Lower lobe of right lung (tissue), 2 donors: ENCODE results near the gene DYNC1H1. TPM values are rescaled to one million over a fixed set of nuclear protein-coding genes. Genes with fewer than 3 reads are reported as not detected.

Experiments used
- ATAC-seq, 2 donors: fragments of 200-7000 bp; cut with Tn5 transposase; one replicate each; pipeline ENCODE4 v1.9.1; 2020 to 2022; ENCODE audit warnings: mild to moderate bottlenecking in 2 of 2, moderate library complexity in 2 of 2
- DNase-seq: peaks from one replicate; pipeline ENCODE4 v3.0.0-alpha.2; 2020
- H3K27ac ChIP-seq: fragments of 200-600 bp; one replicate; pipeline ENCODE4 v1.8.0; 2022
- H3K27me3 ChIP-seq: fragments of 200-600 bp; one replicate; pipeline ENCODE4 v1.8.0; 2022; ENCODE audit warnings: low read depth
- H3K36me3 ChIP-seq: fragments of 200-600 bp; one replicate; pipeline ENCODE4 v1.8.0; 2022; ENCODE audit warnings: mild to moderate bottlenecking
- H3K4me1 ChIP-seq: fragments of 200-600 bp; one replicate; pipeline ENCODE4 v1.8.0; 2022
- H3K4me3 ChIP-seq: fragments of 200-600 bp; one replicate; pipeline ENCODE4 v1.8.0; 2022; ENCODE audit warnings: mild to moderate bottlenecking
- H3K9me3 ChIP-seq: fragments of 200-600 bp; one replicate; pipeline ENCODE4 v1.8.0; 2022
- intact Hi-C: fragments of 100-400 bp; cut with DNase I; formaldehyde crosslinking; loops from one replicate; pipeline ENCODE4 v1.11.0; 2022
- total RNA-seq: library from RNA; stranded (reverse); fragmentation: NEBNext Ultra II Directional; extraction: Animal tissue kit (Norgen Biotek cat#: 25700); gene quantifications from one replicate; pipeline ENCODE4 v1.2.1, GENCODE V29; 2021
- TF ChIP-seq, protein P1 (sequence below): fragments of 200-600 bp; IDR thresholded peaks from one replicate; pipeline ENCODE4 v1.8.0; 2022; ENCODE audit warnings: antibody characterized with exemption, mild to moderate bottlenecking
- donor health status: DM: no; HTN: yes; CAD: no; lungs with severe emphysema.

Gene DYNC1H1
- total RNA-seq, 1 donor from 2014 or later: 437 TPM

GRCh38 chr14:102047808-102048540 lies 83.6 kb downstream of the DYNC1H1 start:
- Histone ChIP-seq H3K27ac (no peak overlapping the region), H3K4me3 (no peak overlapping the region), H3K4me1 (no peaks in the 10 kb centered on the region), H3K36me3 (peaks cover 100% of the 10 kb centered on the region), H3K27me3 (no peaks in the 10 kb centered on the region), H3K9me3 (no peaks in the 10 kb centered on the region)
- ATAC-seq (no peak), DNase-seq (no peak)
- intact Hi-C loops: no loop called here
- TF ChIP-seq, protein P1, sequence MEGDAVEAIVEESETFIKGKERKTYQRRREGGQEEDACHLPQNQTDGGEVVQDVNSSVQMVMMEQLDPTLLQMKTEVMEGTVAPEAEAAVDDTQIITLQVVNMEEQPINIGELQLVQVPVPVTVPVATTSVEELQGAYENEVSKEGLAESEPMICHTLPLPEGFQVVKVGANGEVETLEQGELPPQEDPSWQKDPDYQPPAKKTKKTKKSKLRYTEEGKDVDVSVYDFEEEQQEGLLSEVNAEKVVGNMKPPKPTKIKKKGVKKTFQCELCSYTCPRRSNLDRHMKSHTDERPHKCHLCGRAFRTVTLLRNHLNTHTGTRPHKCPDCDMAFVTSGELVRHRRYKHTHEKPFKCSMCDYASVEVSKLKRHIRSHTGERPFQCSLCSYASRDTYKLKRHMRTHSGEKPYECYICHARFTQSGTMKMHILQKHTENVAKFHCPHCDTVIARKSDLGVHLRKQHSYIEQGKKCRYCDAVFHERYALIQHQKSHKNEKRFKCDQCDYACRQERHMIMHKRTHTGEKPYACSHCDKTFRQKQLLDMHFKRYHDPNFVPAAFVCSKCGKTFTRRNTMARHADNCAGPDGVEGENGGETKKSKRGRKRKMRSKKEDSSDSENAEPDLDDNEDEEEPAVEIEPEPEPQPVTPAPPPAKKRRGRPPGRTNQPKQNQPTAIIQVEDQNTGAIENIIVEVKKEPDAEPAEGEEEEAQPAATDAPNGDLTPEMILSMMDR: no peak

GRCh38 chr14:102049258-102050025 lies 85.1 kb downstream of the DYNC1H1 start:
- no peak for DNase-seq
- H3K27me3 ChIP-seq: no peaks in the 10 kb centered on the region
- H3K36me3 ChIP-seq: peaks cover 94% of the 10 kb centered on the region
- no peak overlapping the region for H3K27ac ChIP-seq
- intact Hi-C loops: no loop called here
- no peaks in the 10 kb centered on the region for H3K9me3 ChIP-seq
- ATAC-seq: peak in 1 of 2 donors; percentile 6
- H3K4me1 ChIP-seq: no peaks in the 10 kb centered on the region
- TF ChIP-seq, protein P1: no peak
- no peak overlapping the region for H3K4me3 ChIP-seq

DNA sequence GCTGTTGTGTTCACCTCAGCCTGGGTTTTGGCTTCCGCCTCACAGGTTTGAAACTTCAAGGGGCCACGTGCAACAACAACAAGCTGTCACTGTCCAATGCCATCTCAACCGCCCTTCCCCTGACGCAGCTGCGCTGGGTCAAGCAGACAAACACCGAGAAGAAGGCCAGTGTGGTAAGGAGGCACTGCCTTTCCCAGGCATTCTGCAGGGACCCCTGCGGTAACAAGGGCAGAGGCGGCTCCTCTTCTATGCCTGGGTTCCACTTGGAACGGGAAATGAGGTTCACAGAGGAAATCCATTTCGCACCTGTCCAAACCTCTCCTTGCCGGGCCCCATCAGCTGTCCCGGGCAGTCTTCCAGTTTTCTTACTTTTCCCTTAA lies 85.6 kb downstream of the DYNC1H1 start:
- intact Hi-C loops: no loop called here
- Histone ChIP-seq H3K36me3 (peaks cover 88% of the 10 kb centered on the region), H3K27ac (no peak overlapping the region), H3K9me3 (no peaks in the 10 kb centered on the region), H3K27me3 (no peaks in the 10 kb centered on the region), H3K4me3 (no peak overlapping the region), H3K4me1 (no peaks in the 10 kb centered on the region)
- DNase-seq: no peak
- TF ChIP-seq, protein P1: no peak
- no peak for ATAC-seq

- H3K27ac ChIP-seq: no peak overlapping the region
- no peaks in the 10 kb centered on the region for H3K9me3 ChIP-seq
- no peak overlapping the region for H3K4me3 ChIP-seq
- H3K27me3 ChIP-seq: no peaks in the 10 kb centered on the region
- intact Hi-C loops: no loop called here
- DNase-seq: no peak
- H3K4me1 ChIP-seq: no peaks in the 10 kb centered on the region
- ATAC-seq: no peak
- peaks cover 82% of the 10 kb centered on the region for H3K36me3 ChIP-seq
- TF ChIP-seq, protein P1: no peak
Observed at GRCh38 chr14:102050625-102051024, 86.3 kb downstream of the DYNC1H1 start.

DNA sequence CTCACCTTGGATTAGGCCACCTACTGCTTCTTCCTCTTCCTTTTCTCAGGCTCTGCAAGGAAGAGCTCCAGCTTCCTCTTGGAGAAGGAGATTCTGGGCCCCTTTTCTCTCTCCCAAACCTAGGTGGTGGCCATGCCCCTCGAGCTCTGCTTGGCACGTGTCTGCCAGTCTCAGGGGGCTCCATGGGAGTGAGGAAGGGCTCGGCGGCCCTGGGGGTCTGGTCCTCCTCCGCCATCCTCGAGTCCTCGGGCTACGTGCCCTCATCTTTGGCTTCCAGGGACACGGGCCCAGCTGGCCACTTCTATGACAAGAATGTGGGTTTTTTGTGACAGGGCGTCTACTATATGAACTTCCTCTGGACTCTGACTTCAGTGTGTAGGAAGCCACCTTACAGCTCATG lies 88.1 kb downstream of the DYNC1H1 start:
- Histone ChIP-seq H3K4me1 (no peaks in the 10 kb centered on the region), H3K36me3 (peaks cover 63% of the 10 kb centered on the region), H3K27ac (no peak overlapping the region), H3K27me3 (no peaks in the 10 kb centered on the region), H3K4me3 (no peak overlapping the region), H3K9me3 (no peaks in the 10 kb centered on the region)
- intact Hi-C loops: no loop called here
- no peak for DNase-seq
- TF ChIP-seq, protein P1: no peak
- ATAC-seq: no peak
